DND-41 (cell line): Measurements from ENCODE around the gene RAD9B.

Experiments used
- CTCF ChIP-seq: IDR thresholded peaks from 2 replicates; pipeline ENCODE4 v1.5.1; 2012; ENCODE audit warnings: borderline replicate concordance, low read length, moderate library complexity, mild to moderate bottlenecking; ENCODE audit not compliant: poor library complexity, severe bottlenecking; ENCODE audit errors: extremely low read depth
- EZH2 ChIP-seq: IDR thresholded peaks from 3 replicates; pipeline ENCODE4 v1.6.1; 2012; ENCODE audit warnings: borderline replicate concordance, low read depth, mild to moderate bottlenecking, moderate library complexity, low read length, inconsistent platforms; ENCODE audit not compliant: severe bottlenecking

GRCh38 chr12:110514363-110514762 lies 12.2 kb downstream of the RAD9B start:
- no peak for TF ChIP-seq CTCF
- no peak for TF ChIP-seq EZH2
